HG02623 (cell line): ENCODE results near the gene EBF3.

Experiments used
- ATAC-seq: cut with Tn5 transposase; IDR thresholded peaks from one replicate; pipeline ENCODE4 v1.9.1; 2021; ENCODE audit warnings: moderate library complexity; ENCODE audit not compliant: unreplicated experiment

The EBF3 gene

DNA sequence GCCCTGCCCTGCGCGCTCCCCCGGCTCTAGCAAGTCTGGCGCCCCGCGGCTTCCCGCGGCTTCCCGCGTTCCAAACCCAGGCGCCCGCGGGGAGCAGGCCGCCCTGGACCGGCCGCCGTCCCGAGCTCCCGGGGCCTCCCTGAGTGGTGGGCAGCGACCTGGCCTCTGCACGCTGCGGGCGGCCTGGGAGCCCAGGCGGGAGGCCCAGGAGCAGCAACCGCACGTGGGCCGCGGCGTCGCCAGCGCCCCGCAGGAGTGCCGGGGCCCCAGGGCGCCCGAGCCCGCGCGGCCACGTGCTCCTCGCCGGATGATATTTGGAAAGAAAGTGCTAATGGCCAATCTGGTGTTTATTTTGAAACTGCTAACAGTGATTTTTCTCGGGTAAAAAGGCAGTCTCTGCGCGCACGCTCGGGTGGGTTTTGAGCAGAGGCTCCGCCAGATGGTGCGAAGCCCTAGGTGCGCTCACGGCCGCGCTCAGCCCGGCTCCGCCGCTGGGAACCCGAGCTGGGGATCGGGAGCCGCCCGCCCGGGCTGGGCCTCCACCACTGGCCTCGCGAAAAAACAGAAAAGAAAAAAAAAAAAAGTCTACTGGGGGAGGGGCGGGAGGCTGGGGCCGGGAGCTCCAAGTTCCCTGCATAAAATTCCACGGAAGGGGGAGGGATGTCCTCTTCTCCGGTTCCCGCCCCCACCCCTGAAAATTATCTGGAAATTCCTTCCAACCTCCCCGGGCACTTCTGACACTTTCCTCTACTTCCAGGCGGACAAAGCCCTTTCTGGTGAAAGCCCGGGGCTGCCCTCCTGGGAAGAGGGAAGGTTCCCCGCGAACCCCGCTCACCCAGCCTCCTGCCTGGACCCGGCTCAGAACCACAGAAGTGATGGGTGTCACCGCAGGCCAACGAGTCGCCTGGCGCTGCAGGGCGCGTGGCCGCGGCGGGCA, 4.3 kb downstream of the EBF3 start:
- no peak for ATAC-seq

DNA sequence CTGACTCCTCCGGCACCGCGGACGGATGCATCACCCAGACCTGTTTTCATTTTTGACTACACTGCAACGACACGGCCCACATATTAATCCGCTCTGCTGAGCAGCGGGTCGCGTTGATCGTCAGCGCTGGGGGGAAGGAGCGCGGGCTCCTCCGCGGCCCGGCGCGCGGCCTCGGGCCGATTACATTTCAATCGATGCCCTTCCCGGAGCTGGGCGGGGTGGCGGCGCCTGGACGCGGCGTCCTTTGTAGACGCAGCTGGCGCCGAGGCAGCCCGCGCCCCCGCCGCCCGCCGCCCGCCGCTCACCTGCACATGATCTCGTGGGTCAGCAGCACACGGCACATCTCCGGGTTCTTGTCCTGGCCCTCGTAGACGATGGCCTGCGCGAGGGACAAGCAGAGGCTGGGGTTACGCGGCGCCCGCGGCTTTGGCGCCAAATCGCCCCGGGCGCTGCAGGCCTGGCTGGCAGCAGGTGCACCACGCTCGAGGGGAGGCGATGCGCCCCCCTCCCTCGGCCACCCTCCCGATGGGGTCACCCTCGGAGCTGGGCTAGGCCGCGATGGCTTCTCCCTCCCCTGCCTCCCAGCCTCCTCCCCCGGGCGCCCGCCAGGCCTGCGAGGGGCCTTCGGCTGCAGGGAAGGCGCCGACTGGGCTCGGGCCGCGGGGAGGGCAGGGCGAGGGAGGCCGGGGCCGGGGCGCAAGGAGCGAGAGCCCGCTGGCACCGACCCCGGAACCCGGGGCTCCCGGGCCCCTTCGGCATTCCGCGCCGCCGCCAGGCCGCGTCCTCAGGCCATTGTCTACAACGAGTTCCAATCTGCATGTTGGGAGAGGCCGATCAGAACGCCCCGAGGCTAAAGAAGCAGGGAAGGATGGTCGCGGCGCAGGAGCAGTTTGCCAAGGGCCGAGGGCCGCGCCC, 5.2 kb downstream of the EBF3 start:
- no peak for ATAC-seq

DNA sequence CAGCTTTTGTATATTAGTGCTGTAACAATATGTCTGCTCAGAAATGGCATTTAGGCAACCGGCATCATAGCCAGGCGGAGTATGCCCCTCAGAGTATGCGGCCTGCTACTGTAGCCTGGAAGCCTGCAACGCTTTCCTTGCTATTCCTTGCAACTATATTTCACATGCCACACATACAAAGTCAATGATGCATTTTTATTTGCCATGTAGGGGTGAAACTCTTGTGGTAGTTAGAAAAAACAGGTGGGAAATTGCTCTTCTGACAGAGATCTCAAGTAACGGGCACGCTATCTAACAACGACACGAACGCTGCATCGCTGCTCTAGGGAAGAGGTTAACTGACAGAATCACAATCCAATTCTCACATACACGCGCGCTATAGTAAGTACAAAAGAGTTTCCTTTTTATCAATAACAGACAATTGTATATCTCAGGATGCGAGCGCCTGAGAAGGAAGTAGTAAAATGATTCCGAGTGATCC, 5.9 kb downstream of the EBF3 start:
- no peak for ATAC-seq

DNA sequence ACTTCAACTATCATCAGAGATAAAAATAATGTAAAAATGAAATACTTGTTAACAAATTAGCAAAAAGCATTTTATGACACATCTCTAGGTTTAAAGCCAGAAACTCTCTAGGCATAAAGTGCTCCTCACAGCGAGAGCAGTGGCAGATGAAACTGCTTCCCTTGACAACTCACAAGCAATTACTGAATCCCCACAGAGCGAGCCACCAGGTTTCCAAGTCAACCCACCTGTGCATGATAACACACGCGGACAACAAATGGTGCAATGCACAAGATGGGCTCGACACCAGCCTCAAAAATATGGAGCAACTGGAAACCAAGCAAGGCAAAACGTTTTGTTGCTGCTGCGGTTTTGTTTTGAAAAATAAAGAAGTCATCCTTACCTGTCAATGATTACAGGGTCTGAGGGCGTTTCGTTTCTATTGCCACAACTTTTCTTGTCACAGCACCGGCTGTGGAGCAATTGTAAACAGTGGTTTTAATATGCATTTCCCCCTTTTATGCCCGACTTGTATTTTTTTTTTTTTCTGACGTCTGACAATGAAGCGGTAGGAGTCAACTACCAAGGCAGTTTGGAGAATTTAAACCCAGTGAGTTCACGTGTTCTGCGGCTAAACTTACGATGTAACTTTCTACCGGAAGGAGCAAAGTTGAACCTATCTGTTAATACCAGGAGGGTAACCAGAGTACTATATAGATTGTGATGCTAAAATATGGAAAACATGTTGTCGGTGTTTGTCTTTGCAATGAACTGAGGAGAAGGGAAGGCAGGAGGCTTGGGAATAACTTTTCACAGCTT, 7.0 kb downstream of the EBF3 start:
- no peak for ATAC-seq

DNA sequence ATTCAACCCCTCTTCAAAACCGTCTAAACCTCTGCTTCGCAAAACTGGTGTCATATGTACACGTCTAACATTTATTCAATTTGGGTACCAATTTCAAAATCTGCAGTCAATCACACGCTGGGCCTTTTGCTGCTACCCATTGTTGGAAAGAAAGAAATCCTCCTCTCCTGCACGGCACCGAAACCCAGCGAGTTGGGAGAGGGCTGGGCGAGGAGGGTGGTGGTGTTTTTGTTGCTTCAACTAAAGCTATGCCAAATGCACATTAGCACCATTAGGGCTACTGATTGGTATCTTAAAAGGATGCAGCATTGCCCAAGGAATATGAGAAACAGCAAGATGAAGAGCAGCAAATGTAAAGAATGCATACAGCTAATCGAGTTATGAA, 7.8 kb downstream of the EBF3 start:
- ATAC-seq: no peak

DNA sequence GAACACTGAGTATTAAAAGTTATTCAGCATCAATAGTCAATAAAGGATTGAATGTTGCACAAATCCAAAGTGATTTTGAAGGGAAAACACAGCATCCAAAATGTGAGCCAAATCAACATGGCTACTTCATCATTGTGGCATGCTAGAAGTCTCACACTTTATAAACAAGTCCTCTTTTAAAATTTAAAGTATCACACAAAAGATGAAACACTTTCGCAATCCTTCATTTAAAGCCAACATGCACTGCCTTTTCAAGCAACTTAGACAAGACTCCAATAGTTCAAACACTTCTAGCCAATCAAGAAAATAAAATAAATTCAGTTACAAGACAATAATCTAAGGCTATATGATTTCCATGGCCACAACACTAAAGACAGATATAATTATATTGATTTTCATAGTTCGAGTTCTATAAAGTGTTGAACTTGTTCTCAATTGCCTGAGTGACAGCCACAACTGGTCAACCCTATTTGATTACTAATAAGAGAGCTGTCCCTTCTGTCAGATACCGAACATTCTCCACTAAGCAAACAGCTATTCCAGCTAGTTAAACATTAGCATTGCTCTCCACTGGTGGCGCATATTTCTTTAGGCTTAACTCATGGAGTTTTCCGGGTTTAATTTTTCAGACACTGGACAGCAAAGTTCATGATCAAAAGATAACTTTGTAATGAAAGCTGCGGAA, 8.3 kb downstream of the EBF3 start:
- no peak for ATAC-seq

DNA sequence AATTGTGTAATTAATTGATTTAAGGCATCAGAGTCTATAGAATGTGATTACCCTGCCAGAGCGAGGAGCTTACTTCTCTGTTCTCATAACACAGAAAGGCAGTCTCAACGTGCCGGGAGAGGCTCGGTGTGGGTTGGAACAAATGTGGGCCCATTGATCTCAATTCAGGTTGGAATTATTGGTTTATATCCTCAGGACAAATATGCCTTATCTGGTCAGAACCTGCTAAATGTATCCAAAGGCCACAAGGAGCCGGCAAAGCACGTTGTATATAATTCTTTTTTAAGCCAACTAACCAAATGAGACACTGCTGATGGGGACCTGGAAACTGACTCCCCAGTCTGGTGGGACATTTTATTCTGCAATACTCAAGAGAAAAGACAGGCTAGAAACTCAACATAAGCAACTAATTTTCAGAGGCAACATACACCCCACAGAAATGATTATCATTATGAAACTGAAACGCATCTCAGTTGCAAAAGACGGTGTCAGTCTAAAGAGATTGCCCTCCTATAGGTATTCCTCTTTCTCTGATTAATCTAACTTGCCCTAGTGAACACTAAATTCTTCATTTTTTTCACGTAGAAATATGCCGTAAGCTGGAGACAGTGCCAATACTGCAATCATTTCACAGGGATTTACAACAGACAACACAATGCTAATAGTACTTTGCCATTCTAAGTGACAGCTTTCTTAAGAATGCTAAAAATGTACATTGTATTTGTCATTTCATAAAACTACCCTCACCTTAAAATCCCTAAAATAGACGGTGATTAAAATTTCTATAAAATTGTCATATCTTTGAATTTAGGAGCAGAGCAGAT, 9.4 kb downstream of the EBF3 start:
- ATAC-seq: no peak

DNA sequence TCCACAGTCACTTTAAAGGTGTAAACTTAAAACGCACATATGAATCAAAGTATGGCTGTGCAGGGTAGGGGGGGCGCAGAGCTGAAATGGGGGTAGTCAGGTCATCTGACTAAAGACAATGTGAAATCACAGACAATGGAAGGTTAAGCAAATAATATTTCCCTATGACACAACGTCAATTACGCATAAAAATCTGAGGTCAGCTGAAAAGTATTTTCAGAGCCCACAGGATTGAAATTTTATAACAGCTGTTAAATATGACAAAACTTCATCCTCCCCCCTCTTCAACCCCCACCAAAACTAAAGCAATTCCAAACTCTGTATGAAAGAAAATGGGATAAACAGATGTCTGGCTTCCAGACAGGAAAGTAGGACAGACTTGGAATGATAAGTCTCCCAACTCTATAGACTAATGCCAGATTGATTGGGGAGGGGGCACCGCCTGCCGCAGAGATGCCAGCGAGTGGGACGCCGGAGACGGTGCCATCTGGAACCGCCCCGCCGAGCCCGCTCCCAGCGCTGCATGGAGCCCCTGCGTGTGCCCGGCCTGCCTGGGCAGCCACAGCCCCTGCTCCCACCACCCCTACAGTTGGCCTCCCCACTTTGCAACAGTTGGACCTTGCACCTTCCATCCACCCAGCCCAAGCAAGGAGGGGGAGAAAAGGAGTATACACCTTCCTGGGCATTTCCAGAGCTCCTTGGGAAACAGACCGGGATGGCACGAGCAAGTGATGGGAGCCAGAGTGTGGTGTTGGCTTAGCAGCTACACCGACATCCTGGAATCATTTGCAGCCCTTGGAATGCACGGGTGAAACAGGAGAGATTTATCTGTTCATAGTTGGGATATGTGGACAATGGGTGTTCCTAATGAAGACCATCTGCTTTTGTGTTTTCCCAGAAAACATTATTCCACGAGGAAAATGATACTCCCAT, 10.7 kb downstream of the EBF3 start:
- ATAC-seq: no peak

DNA sequence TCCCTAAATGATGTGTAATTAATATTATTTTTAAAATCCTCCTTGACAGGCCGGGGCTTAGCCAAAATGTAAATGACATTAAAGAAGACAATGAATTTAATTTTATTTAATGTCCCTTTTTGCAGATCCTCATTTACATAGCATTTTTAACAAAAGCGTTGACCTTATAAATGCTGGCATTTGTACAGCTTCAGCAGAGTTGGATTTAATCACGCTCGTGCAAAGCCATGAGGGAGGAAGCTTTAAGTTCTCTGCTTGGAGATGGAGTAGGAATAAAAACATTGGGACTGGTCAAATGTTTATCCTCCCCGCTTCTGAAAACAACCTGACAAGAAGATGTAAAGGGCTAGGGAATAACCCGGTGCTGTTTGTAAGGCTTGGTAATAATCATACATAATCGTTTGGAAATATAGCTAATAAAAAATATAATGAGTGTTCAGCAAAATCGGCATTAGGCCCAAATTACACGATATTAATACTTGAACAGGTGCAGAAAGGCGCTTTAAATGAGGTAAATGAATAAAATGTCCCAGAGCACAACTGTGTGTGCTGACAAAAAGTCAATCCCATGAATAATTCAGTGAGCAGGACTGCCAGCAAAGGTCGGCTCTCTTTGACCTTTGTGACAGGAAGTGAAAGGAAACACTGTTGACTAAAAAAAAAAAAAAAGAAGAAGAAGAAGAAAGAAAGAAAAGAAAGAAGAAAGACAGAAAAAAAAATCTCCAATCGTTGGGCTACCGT, 11.5 kb downstream of the EBF3 start:
- ATAC-seq: no peak

DNA sequence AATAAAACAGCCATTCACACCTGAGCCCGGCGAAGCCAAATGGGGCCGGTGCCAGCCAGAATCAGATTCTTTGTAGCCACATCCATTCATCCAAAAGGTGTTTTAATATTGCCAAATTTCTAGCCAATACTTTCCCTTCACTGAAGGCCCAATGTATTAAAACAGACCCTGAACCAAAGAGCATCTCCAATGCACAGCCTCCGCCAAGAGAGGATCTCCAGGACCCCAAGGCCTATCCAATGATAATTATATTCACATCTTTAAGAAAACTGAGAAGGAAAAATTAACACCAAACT, 12.2 kb downstream of the EBF3 start:
- no peak for ATAC-seq

DNA sequence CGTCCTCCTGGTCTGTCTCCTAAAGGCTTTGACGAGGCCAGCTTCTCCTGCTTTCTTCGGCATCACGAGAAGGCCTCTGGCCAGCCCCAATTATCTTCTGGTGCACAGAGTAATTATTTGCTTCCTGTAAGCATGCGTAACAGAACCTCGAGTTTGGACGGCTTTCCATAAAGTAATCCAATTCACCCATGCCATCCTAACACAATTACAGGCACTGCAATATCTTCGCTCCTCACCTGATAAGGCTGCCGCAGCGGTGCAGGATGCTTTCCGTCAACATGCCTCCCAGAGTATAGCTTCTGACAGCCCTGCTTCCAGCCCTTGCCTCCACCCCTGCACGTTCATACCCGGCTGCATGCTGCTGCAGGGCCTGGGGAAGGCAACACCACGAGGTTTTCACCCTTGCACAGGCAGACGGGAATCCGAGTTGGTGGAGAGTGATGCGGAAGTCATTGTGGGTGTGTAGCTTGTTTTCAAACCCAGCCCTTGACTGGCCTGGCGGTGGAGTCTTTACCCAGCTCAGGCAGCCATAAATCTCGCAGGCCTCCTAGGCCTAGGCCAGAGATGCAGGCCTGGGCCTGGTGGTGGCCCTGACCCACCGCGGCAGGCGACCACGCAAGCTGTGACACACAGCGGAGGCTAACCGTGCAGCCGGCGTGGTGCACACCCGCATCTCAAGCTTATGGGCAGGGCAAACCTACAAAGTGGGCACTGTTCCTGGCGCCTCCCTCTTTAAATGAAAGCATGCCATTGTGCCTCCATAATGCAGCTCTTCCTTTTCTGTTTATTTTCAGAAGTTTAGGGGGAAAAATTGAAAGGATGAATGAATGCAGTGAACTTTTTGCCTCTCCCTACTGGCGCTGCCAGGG, 12.7 kb downstream of the EBF3 start:
- ATAC-seq: no peak

DNA sequence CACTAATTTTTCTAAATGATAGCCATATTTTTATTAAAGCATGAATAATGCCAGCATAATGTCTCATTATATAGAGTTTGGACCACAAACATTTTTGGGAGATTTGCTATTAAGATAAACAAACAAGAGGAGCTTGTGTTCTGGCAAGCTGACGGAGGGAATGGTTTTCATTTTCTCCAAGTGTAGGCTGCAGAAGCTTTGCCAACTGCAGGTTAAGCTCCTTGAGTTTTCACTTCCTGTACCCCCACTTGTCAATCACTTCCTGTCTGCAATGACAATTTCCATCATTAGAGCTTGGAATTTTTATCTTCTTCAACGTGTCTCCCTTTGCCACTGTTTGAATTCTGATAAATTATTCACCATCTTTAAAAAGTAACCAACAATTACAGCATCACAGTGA, 13.4 kb downstream of the EBF3 start:
- no peak for ATAC-seq

DNA sequence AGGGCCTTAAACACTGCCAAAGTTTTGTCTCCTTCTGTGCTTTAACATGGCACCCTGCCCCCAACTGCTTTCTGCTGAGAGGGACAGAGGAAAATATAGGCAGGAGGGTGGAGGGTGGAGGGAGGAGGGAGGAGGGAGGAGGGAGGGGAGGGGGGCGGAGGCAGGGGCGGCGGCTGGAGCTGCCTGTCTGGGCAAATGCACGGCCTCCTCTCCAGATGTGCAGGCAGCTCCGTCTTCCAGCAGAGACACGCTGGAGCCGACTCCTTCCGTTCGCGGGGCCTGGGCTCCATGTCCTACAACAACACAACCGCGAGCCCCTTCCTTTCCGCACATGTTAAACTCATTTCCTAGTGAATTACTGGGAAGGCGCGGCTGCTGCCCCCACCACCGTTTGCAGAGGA, 14.2 kb downstream of the EBF3 start:
- no peak for ATAC-seq

DNA sequence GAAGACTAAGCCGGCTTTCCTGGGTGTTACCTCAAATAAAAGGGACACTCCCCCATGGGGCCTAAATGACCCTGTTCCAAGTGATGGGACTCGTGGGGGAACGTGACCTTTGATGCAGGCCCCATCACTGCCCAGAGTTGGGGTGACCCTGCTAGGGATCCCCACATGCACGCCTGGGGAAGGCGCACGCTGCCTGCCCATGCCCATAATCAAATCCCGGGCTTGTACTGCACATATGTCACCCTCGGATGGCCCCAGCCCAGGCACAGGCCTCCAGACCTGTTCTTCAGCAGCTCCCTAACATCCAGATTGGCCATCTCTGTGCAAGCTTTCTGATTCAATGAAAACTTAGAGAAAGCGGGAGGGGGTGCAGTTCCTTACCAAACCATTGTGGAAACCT, 14.7 kb downstream of the EBF3 start:
- no peak for ATAC-seq

DNA sequence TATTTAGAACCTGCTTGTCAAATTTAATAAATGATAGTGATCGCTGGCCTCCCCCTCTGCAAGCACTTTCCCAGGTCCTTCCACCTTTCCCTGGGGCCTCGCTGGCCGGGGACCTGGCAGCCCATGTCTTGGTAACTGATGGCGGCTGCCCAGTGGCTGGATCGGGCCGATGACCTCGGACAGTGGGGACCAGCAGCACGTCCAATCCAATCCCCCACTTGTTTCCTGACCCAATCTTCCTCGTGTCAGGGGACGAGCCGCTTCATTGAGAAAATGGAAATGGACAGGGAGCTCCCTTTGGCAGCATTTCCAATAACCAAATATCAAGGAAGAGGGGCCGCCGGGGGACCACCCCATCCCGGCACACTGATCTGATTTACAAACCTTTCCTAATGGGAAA, 17.2 kb downstream of the EBF3 start:
- ATAC-seq: no peak

DNA sequence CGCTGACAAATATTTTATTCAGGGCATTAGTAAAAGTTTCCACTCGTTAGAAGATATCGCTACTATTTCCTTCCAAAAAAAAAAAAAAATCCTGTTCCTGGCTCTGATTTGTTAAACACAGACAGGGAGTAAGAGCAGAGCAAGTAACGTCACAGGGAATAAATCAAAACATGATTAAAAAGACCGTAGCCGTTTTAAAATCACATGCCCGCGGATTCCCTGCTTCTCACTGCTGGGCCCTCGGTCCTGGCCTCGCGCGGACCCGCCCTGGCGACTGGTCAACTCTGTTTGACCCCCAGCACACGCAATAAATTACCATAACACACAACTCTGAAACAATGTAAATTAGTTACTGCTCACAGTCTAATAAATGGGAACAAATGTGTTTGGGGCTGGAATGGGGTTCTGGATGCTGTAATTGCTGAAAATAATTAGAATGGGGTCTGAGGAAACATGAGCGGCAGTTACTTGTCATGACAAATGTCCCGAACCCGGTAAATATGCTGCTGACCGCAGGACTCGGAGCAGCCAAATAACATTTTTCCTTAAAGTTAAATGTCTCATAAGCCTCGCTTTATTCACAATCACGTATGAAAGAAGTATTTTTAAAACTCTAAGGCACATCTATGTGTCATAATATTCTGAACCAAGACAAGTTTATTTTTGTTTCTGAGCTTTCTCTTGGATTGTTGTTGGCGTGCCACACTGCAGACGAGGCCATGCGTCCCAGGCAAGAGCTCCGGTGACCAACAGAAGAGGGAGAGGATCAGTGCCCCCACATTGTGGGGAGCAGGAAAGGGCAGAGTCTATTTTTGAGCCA, 17.9 kb downstream of the EBF3 start:
- no peak for ATAC-seq
